H54 (cell line): ENCODE results near the gene OR4C11.

Experiments used
- DNase-seq: peaks from one replicate; pipeline ENCODE4 v3.0.0; 2011; ENCODE audit warnings: low spot score, mixed read lengths; ENCODE audit not compliant: insufficient read length
- FAIRE-seq: peaks from 3 replicates; lab custom pipeline; 2011; peaks lifted over from hg19 to GRCh38; lab: Jason Lieb, UNC
- POLR2A ChIP-seq: IDR thresholded peaks from 2 replicates; pipeline ENCODE4 v1.6.1; 2011; ENCODE audit warnings: low read depth, mild to moderate bottlenecking, low read length

The OR4C11 gene

GRCh38 chr11:55607545-55607944 is at the start of gene OR4C11:
Gene OR4C11 (minus strand): TSS chr11:55607645. CDS start chr11:55604373, 3,272 bp downstream.
- no peak for TF ChIP-seq POLR2A
- DNase-seq = no peak
- FAIRE-seq = no peak

DNA sequence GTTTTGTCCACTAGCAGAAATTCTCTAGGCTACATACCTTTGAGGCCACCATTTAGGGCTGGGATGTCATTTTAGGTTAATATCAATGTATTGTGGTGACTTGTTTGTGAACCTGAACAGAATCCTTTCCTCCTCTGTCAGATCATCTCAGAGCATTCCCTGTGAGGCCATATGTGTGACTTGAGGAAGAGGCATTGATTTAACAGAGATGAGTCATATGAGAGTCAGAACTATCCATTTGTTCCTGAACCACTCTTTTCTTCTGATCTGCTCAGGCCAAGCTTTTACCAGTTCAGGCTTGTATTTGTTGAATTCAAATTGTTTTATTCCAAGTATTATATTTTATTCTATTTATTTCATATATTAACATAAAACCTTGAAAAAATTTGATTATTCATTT is 47.7 kb upstream of the OR4C11 start:
- no peak for TF ChIP-seq POLR2A
- no peak for DNase-seq
- FAIRE-seq = no peak

- no peak for TF ChIP-seq POLR2A
- DNase-seq (no peak), FAIRE-seq (no peak)
These were observed 45.1 kb upstream of the OR4C11 start for GRCh38 chr11:55652560-55652959.

- FAIRE-seq = no peak
- TF ChIP-seq POLR2A = no peak
- no peak for DNase-seq
These were observed 40.6 kb upstream of the OR4C11 start, which contains the start of gene OR4S2 for GRCh38 chr11:55648027-55648426. Gene OR4S2 (plus strand): TSS chr11:55648327. CDS start chr11:55650904, 2,577 bp downstream.

- FAIRE-seq = no peak
- no peak for DNase-seq
- TF ChIP-seq POLR2A = no peak
These were observed 27.4 kb upstream of the OR4C11 start, which contains the start of gene OR4P4 for GRCh38 chr11:55634813-55635212. Gene OR4P4 (plus strand): TSS chr11:55635113.

GRCh38 chr11:55624531-55624930 is 17.1 kb upstream of the OR4C11 start:
- FAIRE-seq (no peak), DNase-seq (no peak)
- TF ChIP-seq POLR2A = no peak

GRCh38 chr11:55572548-55572947 is 34.9 kb downstream of the OR4C11 start:
- DNase-seq (no peak), FAIRE-seq (no peak)
- no peak for TF ChIP-seq POLR2A

DNA sequence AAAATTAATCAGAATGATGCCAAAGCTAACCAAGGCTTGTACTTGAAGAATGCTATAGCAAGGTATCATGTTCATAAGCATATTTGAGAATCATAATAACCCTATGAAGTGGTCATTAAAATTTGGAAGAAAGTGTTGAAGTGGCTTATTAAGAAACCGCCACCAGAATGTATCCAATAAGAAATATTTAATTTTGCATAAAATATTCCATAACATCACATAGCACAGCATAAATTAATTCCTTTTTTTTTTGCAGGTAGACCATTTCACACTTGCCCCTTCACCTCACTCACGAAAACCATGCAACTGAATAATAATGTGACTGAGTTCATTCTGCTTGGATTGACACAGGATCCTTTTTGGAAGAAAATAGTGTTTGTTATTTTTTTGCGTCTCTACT is 35.6 kb downstream of the OR4C11 start, which contains the start of gene OR4C16:
TSS of gene OR4C16 (plus strand) at position 301 of the 400 bp plus-strand sequence. CDS start at position 301, 0 bp downstream.
- no peak for TF ChIP-seq POLR2A
- no peak for DNase-seq
- FAIRE-seq = no peak

GRCh38 chr11:55554169-55554568 is 53.3 kb downstream of the OR4C11 start, which contains the start of gene OR4C15:
Gene OR4C15 (plus strand): TSS chr11:55554469. CDS start chr11:55554469, 0 bp downstream.
- no peak for FAIRE-seq
- TF ChIP-seq POLR2A = no peak
- no peak for DNase-seq
